HepG2 (cell line): ENCODE measurements around the gene ESYT1. TPM values are rescaled to one million over a fixed set of nuclear protein-coding genes. Genes with fewer than 3 reads are reported as not detected.
A peak's percentile ranks its signal among the peaks of the same experiment; 100 is the strongest.

Experiments
- BORCS8-MEF2B ChIP-seq: sonication (generic); formaldehyde crosslinking; IDR thresholded peaks from 2 replicates; pipeline ENCODE4 v1.8.0; 2022; ENCODE audit warnings: mild to moderate bottlenecking, missing genetic modification reagents
- GABPB1 ChIP-seq: IDR thresholded peaks from 2 replicates; pipeline ENCODE4 v1.6.1; 2016; ENCODE audit warnings: mild to moderate bottlenecking, missing genetic modification reagents, moderate library complexity, missing compliant biosample characterization
- ISL2 ChIP-seq: sonication (generic); formaldehyde crosslinking; IDR thresholded peaks from 2 replicates; pipeline ENCODE4 v1.5.0; 2020; ENCODE audit warnings: missing genetic modification reagents
- JARID2 ChIP-seq: sonication (generic); formaldehyde crosslinking; IDR thresholded peaks from 2 replicates; pipeline ENCODE4 v1.8.1; 2023; ENCODE audit warnings: missing genetic modification reagents, inconsistent platforms; ENCODE audit not compliant: insufficient replicate concordance
- KLF12 ChIP-seq: sonication (generic); formaldehyde crosslinking; IDR thresholded peaks from 2 replicates; pipeline ENCODE4 v1.4.0; 2020; ENCODE audit warnings: missing genetic modification reagents, borderline replicate concordance
- NFKBIZ ChIP-seq: IDR thresholded peaks from 2 replicates; pipeline ENCODE4 v1.6.1; 2018; ENCODE audit warnings: missing genetic modification reagents, missing compliant biosample characterization
- RARA ChIP-seq: IDR thresholded peaks from 2 replicates; pipeline ENCODE4 v1.6.1; 2016; ENCODE audit warnings: missing genetic modification reagents, missing compliant biosample characterization
- SNRNP70 ChIP-seq: fragments of 200-400 bp; formaldehyde crosslinking; IDR thresholded peaks from 2 replicates; pipeline ENCODE4 v1.6.1; 2017; ENCODE audit warnings: mild to moderate bottlenecking, low read depth, low read length, moderate library complexity
- SOX13 ChIP-seq, 3 experiments: fragments of 450-650 bp in 1 of 3; sonication (generic) in 1 of 3; formaldehyde crosslinking in 1 of 3; IDR thresholded peaks in 2 of 3; conservative IDR thresholded peaks in 1 of 3; 2 replicates each; pipeline versions ENCODE4 v1.5.0 to v1.6.1; 2016 to 2020; ENCODE audit warnings: antibody characterized with exemption in 1 of 3, mild to moderate bottlenecking in 1 of 3, missing compliant biosample characterization in 1 of 3, missing genetic modification reagents in 1 of 3, moderate library complexity in 1 of 3
- SPEN ChIP-seq: sonication (generic); formaldehyde crosslinking; IDR thresholded peaks from 2 replicates; pipeline ENCODE4 v1.5.1; 2020; ENCODE audit warnings: low read depth, mild to moderate bottlenecking, missing genetic modification reagents
- TBL1XR1 ChIP-seq: fragments of 150-350 bp; IDR thresholded peaks from 2 replicates; pipeline ENCODE4 v1.6.1; 2014; ENCODE audit warnings: borderline replicate concordance, low read length; ENCODE audit not compliant: partially characterized antibody
- TMF1 ChIP-seq: sonication (generic); formaldehyde crosslinking; IDR thresholded peaks from 2 replicates; pipeline ENCODE4 v1.8.1; 2022; ENCODE audit warnings: low read depth, missing genetic modification reagents
- U2AF1 ChIP-seq: fragments of 200-400 bp; formaldehyde crosslinking; optimal IDR thresholded peaks from 2 replicates; pipeline ENCODE3; 2017; ENCODE audit warnings: mild to moderate bottlenecking, low read depth, low read length
- ZNF10 ChIP-seq: sonication (generic); formaldehyde crosslinking; IDR thresholded peaks from 2 replicates; pipeline ENCODE4 v1.4.0; 2020; ENCODE audit warnings: mild to moderate bottlenecking, low read depth, missing genetic modification reagents, borderline replicate concordance
- ZNF20 ChIP-seq: sonication (generic); formaldehyde crosslinking; IDR thresholded peaks from 2 replicates; pipeline ENCODE4 v1.4.0; 2020; ENCODE audit warnings: mild to moderate bottlenecking, moderate library complexity, missing genetic modification reagents
- ZNF230 ChIP-seq: sonication (generic); formaldehyde crosslinking; IDR thresholded peaks from 2 replicates; pipeline ENCODE4 v1.4.0; 2020; ENCODE audit warnings: mild to moderate bottlenecking, missing genetic modification reagents
- ZNF552 ChIP-seq: sonication (generic); formaldehyde crosslinking; IDR thresholded peaks from 2 replicates; pipeline ENCODE4 v1.9.0; 2022; ENCODE audit warnings: missing genetic modification reagents, mild to moderate bottlenecking, borderline replicate concordance
- ZNF720 ChIP-seq: sonication (generic); formaldehyde crosslinking; IDR thresholded peaks from 2 replicates; pipeline ENCODE4 v1.4.0; 2020; ENCODE audit warnings: missing genetic modification reagents
- ZNF839 ChIP-seq: sonication (generic); formaldehyde crosslinking; IDR thresholded peaks from 2 replicates; pipeline ENCODE4 v1.4.0; 2020; ENCODE audit warnings: missing genetic modification reagents, mild to moderate bottlenecking, borderline replicate concordance
- ZNF850 ChIP-seq: sonication (generic); formaldehyde crosslinking; conservative IDR thresholded peaks from 2 replicates; pipeline ENCODE4 v1.9.0; 2021; ENCODE audit warnings: mild to moderate bottlenecking, missing genetic modification reagents
- polyA plus RNA-seq, 8 experiments: library from polyadenylated mRNA; depleted of rRNA in 3 of 8; stranded (reverse) in 7 of 8; unstranded in 1 of 8; fragments of >200 nt; fragmentation: Illumina TruSeq in 4 of 8; extraction: Trizol in 4 of 8; gene quantifications; 2 replicates each; pipeline versions ENCODE4 v1.2.1 to v1.2.3, GENCODE V29; 2011 to 2016; ENCODE audit warnings: low read depth in 4 of 8, missing spikeins in 1 of 8, mixed read lengths in 1 of 8; ENCODE audit not compliant: insufficient read depth in 1 of 8
- total RNA-seq, 5 experiments: library from RNA; depleted of rRNA; stranded (reverse); fragments of >200 nt; fragmentation: Illumina TruSeq; extraction: Trizol; gene quantifications; 2 replicates each; pipeline ENCODE4 v1.2.3, GENCODE V29; 2016; ENCODE audit warnings: low read depth in 1 of 5
- TF ChIP-seq, protein P1 (sequence below): sonication (generic); formaldehyde crosslinking; IDR thresholded peaks from 2 replicates; pipeline ENCODE4 v1.4.0; 2020; ENCODE audit warnings: missing genetic modification reagents
- TF ChIP-seq, protein P2 (sequence below): sonication (generic); formaldehyde crosslinking; IDR thresholded peaks from 2 replicates; pipeline ENCODE4 v1.4.0; 2020; ENCODE audit warnings: missing genetic modification reagents, borderline replicate concordance
- TF ChIP-seq, protein P3 (sequence below): sonication (generic); formaldehyde crosslinking; IDR thresholded peaks from 2 replicates; pipeline ENCODE4 v1.4.0; 2020; ENCODE audit warnings: missing genetic modification reagents
- TF ChIP-seq, protein P4 (sequence below): sonication (generic); formaldehyde crosslinking; IDR thresholded peaks from 2 replicates; pipeline ENCODE4 v1.4.0; 2020; ENCODE audit warnings: missing genetic modification reagents

The ESYT1 gene
- total and polyA plus RNA-seq, 2 of the 13 experiments (the other 11 are each of a cell fraction or from before 2014, with no cell fraction given), result 66.9 to 71.0 TPM

DNA sequence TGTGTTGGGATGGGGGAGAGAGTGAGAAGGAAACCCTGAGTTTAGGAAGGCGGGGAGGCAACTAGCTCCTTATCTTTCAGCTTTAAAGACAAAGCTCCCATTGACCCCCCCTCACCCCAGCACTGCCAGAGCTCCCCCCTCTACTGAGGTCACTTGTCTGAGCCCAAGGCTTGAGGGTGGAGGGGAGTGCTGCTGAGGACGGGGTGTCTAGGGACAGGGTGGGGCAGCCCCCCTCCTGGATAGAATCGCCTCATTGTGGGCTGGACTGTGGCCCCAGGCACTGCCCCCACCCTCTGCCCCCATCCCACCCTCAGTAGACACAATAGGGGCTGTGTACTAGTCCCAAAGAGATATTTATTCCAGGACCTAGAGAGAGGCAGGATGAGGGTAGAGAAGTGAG is 45.1 kb upstream of the ESYT1 start (continued):
- TF ChIP-seq, protein P1, sequence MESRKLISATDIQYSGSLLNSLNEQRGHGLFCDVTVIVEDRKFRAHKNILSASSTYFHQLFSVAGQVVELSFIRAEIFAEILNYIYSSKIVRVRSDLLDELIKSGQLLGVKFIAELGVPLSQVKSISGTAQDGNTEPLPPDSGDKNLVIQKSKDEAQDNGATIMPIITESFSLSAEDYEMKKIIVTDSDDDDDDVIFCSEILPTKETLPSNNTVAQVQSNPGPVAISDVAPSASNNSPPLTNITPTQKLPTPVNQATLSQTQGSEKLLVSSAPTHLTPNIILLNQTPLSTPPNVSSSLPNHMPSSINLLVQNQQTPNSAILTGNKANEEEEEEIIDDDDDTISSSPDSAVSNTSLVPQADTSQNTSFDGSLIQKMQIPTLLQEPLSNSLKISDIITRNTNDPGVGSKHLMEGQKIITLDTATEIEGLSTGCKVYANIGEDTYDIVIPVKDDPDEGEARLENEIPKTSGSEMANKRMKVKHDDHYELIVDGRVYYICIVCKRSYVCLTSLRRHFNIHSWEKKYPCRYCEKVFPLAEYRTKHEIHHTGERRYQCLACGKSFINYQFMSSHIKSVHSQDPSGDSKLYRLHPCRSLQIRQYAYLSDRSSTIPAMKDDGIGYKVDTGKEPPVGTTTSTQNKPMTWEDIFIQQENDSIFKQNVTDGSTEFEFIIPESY (CRISPR knock-in tag), result no peak
- TF ChIP-seq SOX13 (IDR thresholded peaks at IDR 0.05) (no peak), SOX13 (CRISPR knock-in tag; conservative IDR thresholded peaks at IDR 0.05 in 1 of 2, IDR thresholded peaks at IDR 0.05 in 1 of 2) (peak in 1 of 2 experiments; percentile 63; a peak in 2 of 4 replicates), ZNF20 (CRISPR knock-in tag) (no peak), ZNF552 (no peak), JARID2 (CRISPR knock-in tag) (no peak), ZNF839 (no peak), SNRNP70 (no peak), ZNF10 (CRISPR knock-in tag) (no peak), TBL1XR1 (no peak), TMF1 (CRISPR knock-in tag) (no peak), ZNF720 (CRISPR knock-in tag) (no peak), ISL2 (CRISPR knock-in tag) (no peak), SPEN (CRISPR knock-in tag) (no peak), U2AF1 (no peak), GABPB1 (no peak), RARA (0 out of 2 replicates have a peak, but pooled peaks have one; percentile 14), ZNF230 (no peak), ZNF850 (CRISPR knock-in tag) (no peak), KLF12 (CRISPR knock-in tag) (no peak), NFKBIZ (CRISPR knock-in tag) (no peak), BORCS8-MEF2B (CRISPR knock-in tag) (no peak)
- TF ChIP-seq, protein P2, sequence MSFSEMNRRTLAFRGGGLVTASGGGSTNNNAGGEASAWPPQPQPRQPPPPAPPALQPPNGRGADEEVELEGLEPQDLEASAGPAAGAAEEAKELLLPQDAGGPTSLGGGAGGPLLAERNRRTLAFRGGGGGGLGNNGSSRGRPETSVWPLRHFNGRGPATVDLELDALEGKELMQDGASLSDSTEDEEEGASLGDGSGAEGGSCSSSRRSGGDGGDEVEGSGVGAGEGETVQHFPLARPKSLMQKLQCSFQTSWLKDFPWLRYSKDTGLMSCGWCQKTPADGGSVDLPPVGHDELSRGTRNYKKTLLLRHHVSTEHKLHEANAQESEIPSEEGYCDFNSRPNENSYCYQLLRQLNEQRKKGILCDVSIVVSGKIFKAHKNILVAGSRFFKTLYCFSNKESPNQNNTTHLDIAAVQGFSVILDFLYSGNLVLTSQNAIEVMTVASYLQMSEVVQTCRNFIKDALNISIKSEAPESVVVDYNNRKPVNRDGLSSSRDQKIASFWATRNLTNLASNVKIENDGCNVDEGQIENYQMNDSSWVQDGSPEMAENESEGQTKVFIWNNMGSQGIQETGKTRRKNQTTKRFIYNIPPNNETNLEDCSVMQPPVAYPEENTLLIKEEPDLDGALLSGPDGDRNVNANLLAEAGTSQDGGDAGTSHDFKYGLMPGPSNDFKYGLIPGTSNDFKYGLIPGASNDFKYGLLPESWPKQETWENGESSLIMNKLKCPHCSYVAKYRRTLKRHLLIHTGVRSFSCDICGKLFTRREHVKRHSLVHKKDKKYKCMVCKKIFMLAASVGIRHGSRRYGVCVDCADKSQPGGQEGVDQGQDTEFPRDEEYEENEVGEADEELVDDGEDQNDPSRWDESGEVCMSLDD (CRISPR knock-in tag), result peak; percentile 56; the same call in 1 of the 2 replicates
- TF ChIP-seq, protein P3, sequence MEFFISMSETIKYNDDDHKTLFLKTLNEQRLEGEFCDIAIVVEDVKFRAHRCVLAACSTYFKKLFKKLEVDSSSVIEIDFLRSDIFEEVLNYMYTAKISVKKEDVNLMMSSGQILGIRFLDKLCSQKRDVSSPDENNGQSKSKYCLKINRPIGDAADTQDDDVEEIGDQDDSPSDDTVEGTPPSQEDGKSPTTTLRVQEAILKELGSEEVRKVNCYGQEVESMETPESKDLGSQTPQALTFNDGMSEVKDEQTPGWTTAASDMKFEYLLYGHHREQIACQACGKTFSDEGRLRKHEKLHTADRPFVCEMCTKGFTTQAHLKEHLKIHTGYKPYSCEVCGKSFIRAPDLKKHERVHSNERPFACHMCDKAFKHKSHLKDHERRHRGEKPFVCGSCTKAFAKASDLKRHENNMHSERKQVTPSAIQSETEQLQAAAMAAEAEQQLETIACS, result no peak
- TF ChIP-seq, protein P4, sequence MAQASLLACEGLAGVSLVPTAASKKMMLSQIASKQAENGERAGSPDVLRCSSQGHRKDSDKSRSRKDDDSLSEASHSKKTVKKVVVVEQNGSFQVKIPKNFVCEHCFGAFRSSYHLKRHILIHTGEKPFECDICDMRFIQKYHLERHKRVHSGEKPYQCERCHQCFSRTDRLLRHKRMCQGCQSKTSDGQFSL (CRISPR knock-in tag), result peak; percentile 42; the same call in 1 of the 2 replicates
